ENCODE measurements around the gene SCFD2. TPM values are rescaled to one million over a fixed set of nuclear protein-coding genes. Genes with fewer than 3 reads are reported as not detected.

The SCFD2 gene
- total RNA-seq, 4 donors from 2014 or later, result 14.3 to 37.8 (median 27.7) TPM

GRCh38 chr4:53152467-53152866, 213.4 kb downstream of the SCFD2 start:
- no peaks in the 10 kb centered on the region for H3K9me3 ChIP-seq
- TF ChIP-seq POLR2A (IDR thresholded peaks at IDR 0.05) (no peak), CTCF (IDR thresholded peaks at IDR 0.05) (no peak)
- 77 to 87% methylated on average over 2 of the region's 2 CpGs for WGBS, 2 donors
- H3K4me1 ChIP-seq, result peaks cover 0 to 4% (median 0%) of the 10 kb centered on the region in 3 donors
- no peak overlapping the region for H3K4me3 ChIP-seq
- no peaks in the 10 kb centered on the region for H3K36me3 ChIP-seq
- no peak for DNase-seq
- intact Hi-C loops (cut with DNase I), result no loop called here
- H3K27ac ChIP-seq, result no peak overlapping the region
- H3K27me3 ChIP-seq, result no peaks in the 10 kb centered on the region

GRCh38 chr4:53151489-53151788, 214.4 kb downstream of the SCFD2 start:
- Histone ChIP-seq H3K9me3 (no peaks in the 10 kb centered on the region), H3K4me1 (peaks cover 0 to 4% (median 0%) of the 10 kb centered on the region in 3 donors), H3K27ac (no peak overlapping the region), H3K27me3 (no peaks in the 10 kb centered on the region), H3K4me3 (no peak overlapping the region), H3K36me3 (no peaks in the 10 kb centered on the region)
- no peak for TF ChIP-seq CTCF (IDR thresholded peaks at IDR 0.05)
- TF ChIP-seq POLR2A (IDR thresholded peaks at IDR 0.05), result no peak
- 73 to 85% methylated on average over 3 of the region's 3 CpGs for WGBS, 2 donors
- DNase-seq, result no peak
- intact Hi-C loops (cut with DNase I), result no loop called here

- H3K4me1 ChIP-seq, result peaks cover 0 to 4% (median 0%) of the 10 kb centered on the region in 3 donors
- H3K27ac ChIP-seq, result no peak overlapping the region
- WGBS, 2 donors, result 73 to 81% methylated on average over 4 of the region's 4 CpGs
These were observed 215.0 kb downstream of the SCFD2 start for GRCh38 chr4:53150631-53151488.

GRCh38 chr4:53147711-53148110, 218.2 kb downstream of the SCFD2 start:
- Histone ChIP-seq H3K36me3 (peaks cover 0 to 16% (median 0%) of the 10 kb centered on the region in 3 donors), H3K27ac (no peak overlapping the region), H3K4me3 (no peak overlapping the region), H3K27me3 (no peaks in the 10 kb centered on the region), H3K4me1 (peaks cover 0 to 4% (median 0%) of the 10 kb centered on the region in 3 donors), H3K9me3 (no peaks in the 10 kb centered on the region)
- no peak for DNase-seq
- no peak for TF ChIP-seq POLR2A (IDR thresholded peaks at IDR 0.05)
- no peak for TF ChIP-seq CTCF (IDR thresholded peaks at IDR 0.05)
- intact Hi-C loops (cut with DNase I), result no loop called here

More at GRCh38 chr4:53150631-53151488, 215.0 kb downstream of the SCFD2 start:
- TF ChIP-seq POLR2A (IDR thresholded peaks at IDR 0.05) (no peak), CTCF (IDR thresholded peaks at IDR 0.05) (no peak)
- H3K4me3 ChIP-seq, result no peak overlapping the region
- H3K27me3 ChIP-seq, result no peaks in the 10 kb centered on the region
- intact Hi-C loops (cut with DNase I), result no loop called here
- no peaks in the 10 kb centered on the region for H3K36me3 ChIP-seq
- DNase-seq, result no peak
- no peaks in the 10 kb centered on the region for H3K9me3 ChIP-seq

GRCh38 chr4:53147197-53147596, 218.7 kb downstream of the SCFD2 start:
- TF ChIP-seq CTCF (IDR thresholded peaks at IDR 0.05) (no peak), POLR2A (IDR thresholded peaks at IDR 0.05) (no peak)
- WGBS, 2 donors, result 74 to 78% methylated on average over 4 of the region's 4 CpGs
- Histone ChIP-seq H3K4me3 (no peak overlapping the region), H3K27ac (no peak overlapping the region), H3K27me3 (no peaks in the 10 kb centered on the region), H3K9me3 (no peaks in the 10 kb centered on the region), H3K4me1 (peaks cover 0 to 4% (median 0%) of the 10 kb centered on the region in 3 donors), H3K36me3 (peaks cover 0 to 16% (median 0%) of the 10 kb centered on the region in 3 donors)
- no peak for DNase-seq
- intact Hi-C loops (cut with DNase I), result no loop called here
